ENCODE measurements around the gene MRPL1.
A peak's percentile ranks its signal among the peaks of the same experiment; 100 is the strongest.
"Not testable (repeated sequence)": the region's sequence is repeated elsewhere in the genome, so short reads cannot be mapped to it uniquely, and the experiment has no call there.

The MRPL1 gene

GRCh38 chr4:77852892-77853495 is 9.6 kb upstream of the MRPL1 start:
- peak; percentile 48 for DNase-seq

DNA sequence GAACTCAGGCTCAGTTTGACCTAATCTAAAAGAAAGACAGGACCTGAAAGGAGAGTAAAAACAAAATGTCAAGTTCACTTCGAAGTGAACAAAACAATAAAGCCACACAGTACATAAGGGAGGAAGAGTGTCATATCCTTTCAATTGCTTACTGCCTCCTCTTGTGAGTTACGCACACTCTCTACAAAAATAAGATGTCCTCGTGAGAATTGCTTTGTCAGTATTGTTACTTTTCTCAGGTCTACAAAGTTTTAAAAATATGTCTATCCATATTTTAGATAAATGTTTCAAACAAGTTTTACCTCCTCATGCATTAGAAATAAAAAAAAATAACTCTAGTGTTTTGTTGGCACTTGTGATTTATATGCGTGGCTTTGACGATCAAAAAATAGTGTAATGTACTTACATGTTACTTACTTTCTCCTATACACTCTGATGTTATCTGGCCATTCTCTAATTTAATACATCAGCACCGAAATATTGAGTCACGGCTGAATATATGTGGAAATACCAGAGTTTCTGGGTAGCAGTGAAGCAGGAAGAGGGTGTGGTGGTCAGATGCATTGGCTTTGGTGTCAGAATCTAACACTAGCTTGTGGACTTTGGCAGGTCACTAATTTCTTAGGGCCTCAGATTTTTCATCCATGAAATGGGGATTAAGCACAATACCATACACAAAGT is 8.1 kb upstream of the MRPL1 start:
- DNase-seq = no peak

GRCh38 chr4:77856152-77856551 is 6.5 kb upstream of the MRPL1 start:
- no peak for DNase-seq

DNA sequence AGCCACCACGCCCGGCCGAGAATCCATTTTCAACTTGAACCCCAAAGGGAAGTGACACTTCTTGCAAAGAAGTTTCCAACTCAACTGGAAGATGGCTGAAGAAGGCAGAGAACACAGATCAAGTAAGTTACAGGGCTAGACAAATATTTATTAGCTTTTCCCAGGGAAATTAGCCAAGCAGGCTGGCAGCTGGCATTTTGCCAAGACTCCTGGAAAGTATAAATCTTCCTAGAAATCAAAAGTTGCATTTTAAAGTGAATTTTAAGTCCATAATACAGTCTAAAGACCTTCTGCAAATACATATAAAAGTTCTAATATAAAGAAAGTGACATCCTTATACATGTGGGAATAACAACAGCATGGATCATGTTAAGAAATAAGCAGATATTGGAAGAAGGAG is 3.4 kb upstream of the MRPL1 start:
- DNase-seq = no peak

GRCh38 chr4:77861495-77861894 is 1.1 kb upstream of the MRPL1 start:
- no peak for DNase-seq

DNA sequence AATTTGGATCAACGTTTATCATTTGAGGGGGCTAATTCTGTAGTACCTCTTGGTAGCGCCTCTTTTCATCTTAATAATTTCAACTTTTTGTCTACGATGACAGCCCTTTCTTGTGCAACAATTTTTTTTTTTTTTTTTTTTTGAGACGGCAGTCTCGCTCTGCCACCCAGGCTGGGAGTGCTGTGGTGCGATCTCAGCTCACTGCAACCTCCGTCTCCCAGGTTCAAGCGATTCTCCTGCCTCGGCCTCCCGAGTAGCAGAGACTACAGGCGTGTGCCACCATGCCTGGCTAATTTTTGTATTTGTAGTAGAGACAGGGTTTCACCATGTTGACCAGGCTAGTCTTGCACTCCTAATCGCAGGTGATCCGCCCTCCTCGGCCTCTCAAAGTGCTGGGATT is 711 bp downstream of the MRPL1 start:
- DNase-seq = not testable (repeated sequence)

- no peak for DNase-seq
Measured at GRCh38 chr4:77865259-77865658, 2.6 kb downstream of the MRPL1 start.

DNA sequence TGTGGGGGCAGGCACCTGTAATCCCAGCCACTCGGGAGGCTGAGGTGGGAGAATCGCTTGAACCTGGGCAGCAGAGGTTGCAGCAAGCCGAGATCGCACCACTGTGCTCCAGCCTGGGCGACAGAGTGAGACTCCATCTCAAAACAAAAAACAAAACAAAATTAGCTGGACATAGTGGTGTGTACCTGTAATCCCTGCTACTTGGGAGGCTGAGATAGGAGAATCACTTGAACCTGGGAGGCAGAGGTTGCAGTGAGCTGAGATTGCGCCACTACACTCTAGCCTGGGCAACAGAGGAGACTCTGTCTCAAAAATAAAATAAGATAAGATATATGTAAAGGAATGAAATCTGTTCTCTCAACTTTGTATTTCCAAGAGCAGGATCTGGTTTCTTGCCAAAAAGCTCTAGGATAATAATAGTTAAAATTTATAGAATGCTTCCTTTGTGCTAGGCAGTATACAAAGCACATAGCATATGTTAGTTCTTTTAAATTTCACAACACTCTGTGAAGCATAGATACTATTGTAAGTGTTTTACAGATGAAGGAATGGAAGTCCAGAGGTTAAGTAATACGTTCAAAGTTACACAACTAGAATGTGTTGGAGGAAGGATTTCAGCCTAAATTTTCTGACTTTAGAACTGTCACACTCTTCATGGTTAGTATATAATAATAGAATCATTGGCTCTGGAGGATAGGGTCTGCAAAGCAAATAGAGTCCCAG is 10.3 kb downstream of the MRPL1 start:
- DNase-seq = no peak

DNA sequence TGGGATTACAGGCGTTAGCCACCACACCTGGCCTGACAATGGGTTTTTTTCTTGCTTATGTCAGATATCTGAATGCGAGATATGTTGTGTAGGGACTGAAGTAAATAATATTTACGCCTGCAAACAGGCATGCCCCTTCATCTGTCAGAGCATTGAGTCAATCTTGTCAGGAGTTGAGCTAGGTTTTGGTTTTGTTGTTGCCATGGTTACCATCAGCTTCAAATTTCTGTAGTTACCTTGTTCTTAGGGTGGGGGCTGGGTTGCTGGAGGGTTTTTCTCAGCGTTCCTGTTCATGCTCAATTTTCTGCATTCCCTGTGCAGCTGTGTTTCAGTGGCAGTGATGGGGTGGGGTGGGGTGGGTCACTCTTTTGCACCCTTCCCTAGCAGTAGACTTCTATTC is 14.5 kb downstream of the MRPL1 start:
- DNase-seq = no peak

- no peak for DNase-seq
Measured at GRCh38 chr4:77877771-77878565, 15.3 kb downstream of the MRPL1 start.

GRCh38 chr4:77880784-77881183 is 18.2 kb downstream of the MRPL1 start:
- DNase-seq = no peak

GRCh38 chr4:77881460-77882295 is 19.0 kb downstream of the MRPL1 start:
- no peak for DNase-seq

- DNase-seq = no peak
Measured at GRCh38 chr4:77893451-77893850, 30.8 kb downstream of the MRPL1 start.

DNA sequence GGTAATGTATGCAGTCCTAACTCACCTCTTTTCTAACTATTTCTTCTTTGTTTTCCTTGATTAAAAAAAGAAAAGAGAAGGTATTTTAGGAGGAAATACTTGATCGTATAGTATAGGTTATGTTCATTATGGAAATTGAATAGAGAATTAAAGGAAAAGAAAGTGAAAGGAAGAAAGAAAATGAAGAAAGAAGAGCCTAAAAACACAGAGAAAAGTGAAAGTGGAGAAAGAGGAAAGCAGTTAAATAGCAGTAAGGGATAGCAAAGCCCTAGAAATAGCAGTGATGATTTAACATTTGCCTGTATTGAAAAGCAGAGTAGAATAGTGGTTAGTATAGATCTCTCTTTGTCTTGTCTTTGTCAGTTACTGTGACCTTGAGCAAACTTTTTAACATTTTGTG is 37.0 kb downstream of the MRPL1 start:
- DNase-seq = no peak

- no peak for DNase-seq
Measured at GRCh38 chr4:77903186-77903585, 40.6 kb downstream of the MRPL1 start.

DNA sequence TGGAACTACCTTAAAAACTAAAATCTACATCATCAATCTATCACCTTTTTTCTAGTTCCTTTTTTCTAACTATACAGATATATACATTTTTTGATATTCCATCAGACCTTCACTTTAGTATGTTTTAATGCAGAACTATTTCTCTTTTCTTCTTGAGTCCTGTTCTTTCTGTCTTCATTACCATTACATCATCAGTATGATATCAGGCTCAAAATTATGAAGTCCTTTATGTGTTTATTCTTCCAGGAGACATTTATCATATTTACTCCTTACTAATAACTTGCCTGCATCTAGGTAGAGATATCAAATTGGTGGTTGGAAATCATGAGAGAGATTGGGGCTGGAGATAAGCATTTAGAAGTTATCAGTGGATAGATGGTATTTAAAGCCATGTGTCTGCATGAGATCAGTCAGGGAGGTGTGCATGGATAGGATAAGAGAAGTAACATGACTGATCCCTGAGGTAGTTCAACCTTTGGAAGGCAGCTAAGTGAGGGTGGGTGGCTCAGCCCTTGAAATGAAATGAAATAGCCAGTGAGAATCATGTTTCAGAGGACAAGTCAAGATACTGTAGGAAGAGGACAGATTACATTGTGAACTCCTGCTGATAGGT is 43.1 kb downstream of the MRPL1 start:
- no peak for DNase-seq

DNA sequence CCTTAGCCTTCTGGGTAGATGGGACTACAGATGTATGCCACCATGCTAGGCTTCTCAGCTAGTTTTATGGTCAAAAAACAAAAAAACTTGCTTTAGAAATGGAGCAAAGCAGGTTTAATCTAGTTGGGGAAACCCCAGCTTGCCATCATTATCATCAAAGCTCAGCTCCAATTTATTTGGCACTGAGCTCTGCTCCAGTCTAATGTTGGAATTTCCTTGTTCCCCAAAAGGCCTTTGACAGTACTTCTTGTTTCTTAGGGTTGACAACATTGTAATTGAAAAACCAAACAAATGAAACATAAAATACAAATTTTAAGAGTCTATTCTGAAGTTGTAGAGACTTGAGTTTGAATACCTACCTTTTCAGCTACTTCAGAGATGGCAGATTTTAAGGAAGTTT is 48.0 kb downstream of the MRPL1 start:
- no peak for DNase-seq

DNA sequence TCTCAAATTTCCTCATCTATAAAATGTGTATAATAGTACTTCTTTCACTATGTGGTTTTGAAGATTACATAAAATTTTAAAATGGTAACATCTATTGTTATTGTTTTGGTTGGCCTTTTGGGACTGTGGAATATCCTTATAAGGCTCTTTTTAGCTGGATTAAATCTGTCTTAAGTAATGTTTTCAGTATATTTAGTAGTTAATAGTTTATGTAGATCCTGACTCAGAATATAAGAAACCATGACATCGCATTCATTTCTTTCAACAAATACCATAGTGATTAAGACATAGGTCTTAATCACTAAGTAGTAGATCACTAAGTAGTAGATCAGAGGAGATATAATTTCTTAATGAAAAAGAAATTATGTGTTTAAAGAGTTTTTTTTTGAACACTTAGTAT is 48.5 kb downstream of the MRPL1 start:
- no peak for DNase-seq

DNA sequence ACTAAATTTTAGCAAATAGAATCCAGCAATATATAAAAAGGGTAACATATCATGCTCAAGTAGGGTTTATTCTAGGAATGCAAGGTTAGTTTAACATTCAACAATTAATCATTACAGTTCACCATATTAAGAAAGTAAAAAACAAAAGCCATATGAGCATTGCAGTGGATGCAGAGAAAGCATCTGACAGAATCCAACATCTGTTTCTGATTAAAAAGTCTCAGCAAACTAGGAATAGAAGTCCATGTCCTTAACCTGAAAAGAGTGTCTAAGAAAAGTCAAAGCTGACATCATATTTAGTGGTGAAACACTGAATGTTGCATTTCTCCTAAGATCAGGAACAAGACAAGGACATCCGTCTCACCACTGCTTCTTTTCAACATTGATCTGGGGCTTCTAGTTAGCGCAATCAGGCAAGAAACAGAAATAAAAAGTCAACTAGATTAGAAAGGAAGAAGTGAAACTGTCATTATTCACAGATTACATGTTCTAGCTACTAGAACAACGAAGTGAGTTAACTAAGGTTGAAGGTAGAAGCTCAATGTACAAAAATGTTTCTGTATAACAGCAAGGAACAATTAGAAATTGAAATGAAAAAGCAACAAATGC is 49.3 kb downstream of the MRPL1 start:
- no peak for DNase-seq

- no peak for DNase-seq
Measured at GRCh38 chr4:77913348-77913747, 50.7 kb downstream of the MRPL1 start.

DNA sequence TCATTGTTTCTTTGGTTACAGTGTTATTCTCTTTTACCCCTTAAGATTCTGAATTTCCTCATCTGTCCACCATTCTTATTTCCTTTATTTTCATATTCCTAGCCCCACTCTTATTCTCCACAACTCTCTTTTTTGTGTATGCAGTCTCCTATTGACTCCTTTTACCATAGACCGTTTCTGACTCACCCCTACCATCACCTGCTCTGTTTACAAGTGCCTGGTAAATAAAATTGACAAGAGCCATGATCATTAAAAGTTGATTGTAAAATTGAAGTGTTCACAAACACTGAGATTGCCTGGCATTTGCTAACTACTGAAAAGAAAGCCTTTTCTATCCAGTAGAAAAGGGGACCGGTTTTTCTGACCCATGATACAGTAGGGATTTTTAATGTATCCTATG is 54.4 kb downstream of the MRPL1 start:
- no peak for DNase-seq

- no peak for DNase-seq
Measured at GRCh38 chr4:77917601-77918000, 55.0 kb downstream of the MRPL1 start.
